Lower leg skin (tissue), 4 donors: ENCODE data around the gene GPATCH8. TPM values are rescaled to one million over a fixed set of nuclear protein-coding genes. Genes with fewer than 3 reads are reported as not detected.
"Not testable (repeated sequence)": the region's sequence is repeated elsewhere in the genome, so short reads cannot be mapped to it uniquely, and the experiment has no call there.

Experiments
- DNase-seq, 2 donors: peaks; one replicate each; pipeline ENCODE4 v3.0.0-alpha.2; 2019; ENCODE audit warnings: low spot score in 2 of 2
- H3K4me3 ChIP-seq: fragments of 200-600 bp; sonication (generic); 2 replicates; pipeline ENCODE4 v1.5.1; 2017; ENCODE audit warnings: mild to moderate bottlenecking, low read depth; ENCODE audit not compliant: poor library complexity, severe bottlenecking
- CTCF ChIP-seq, 3 donors: fragments of 450-650 bp; IDR thresholded peaks; one replicate each; pipeline ENCODE4 v1.5.1; 2016; ENCODE audit warnings: antibody characterized with exemption in 3 of 3, mild to moderate bottlenecking in 3 of 3, moderate library complexity in 2 of 3
- POLR2A ChIP-seq, 2 donors: fragments of 450-650 bp; IDR thresholded peaks; one replicate each; pipeline ENCODE4 v1.6.1; 2016 to 2017; ENCODE audit warnings: antibody characterized with exemption in 2 of 2, mild to moderate bottlenecking in 1 of 2, moderate library complexity in 1 of 2
- WGBS, 2 donors: methylation state at CpG; one replicate each; pipeline ENCODE4 v1.1.5; 2018; 5-methylcytosine and 5-hydroxymethylcytosine counted together
- intact Hi-C: fragments of 100-400 bp; cut with DNase I; formaldehyde crosslinking; loops from one replicate; pipeline ENCODE4 v1.15.0; 2023; ENCODE audit warnings: low total_unique reads
- total RNA-seq, 4 donors: library from RNA; depleted of rRNA; stranded (reverse); fragments of >200 nt; gene quantifications; one replicate each; pipeline ENCODE4 v1.1.0, GENCODE V29; 2016

The GPATCH8 gene
- total RNA-seq, 4 donors from 2014 or later = 31.1 to 43.1 (median 35.6) TPM

- WGBS, 2 donors = 93 to 95% methylated on average over 8 of the region's 8 CpGs
- intact Hi-C loops = no loop called here
- no peak overlapping the region for H3K4me3 ChIP-seq
- no peak for TF ChIP-seq CTCF (IDR thresholded peaks at IDR 0.05)
- TF ChIP-seq POLR2A (IDR thresholded peaks at IDR 0.05) = no peak
- no peak for DNase-seq
Measured at GRCh38 chr17:44397479-44398440, 105.4 kb downstream of the GPATCH8 start.

- WGBS, 2 donors = 93 to 98% methylated on average over 5 of the region's 5 CpGs
- TF ChIP-seq CTCF (IDR thresholded peaks at IDR 0.05) (no peak), POLR2A (IDR thresholded peaks at IDR 0.05) (no peak)
- intact Hi-C loops = no loop called here
- no peak overlapping the region for H3K4me3 ChIP-seq
- DNase-seq = no peak
Measured at GRCh38 chr17:44396946-44397345, 106.3 kb downstream of the GPATCH8 start.

GRCh38 chr17:44394833-44395232 lies 108.4 kb downstream of the GPATCH8 start:
- intact Hi-C loops = no loop called here
- WGBS, 2 donors = 91 to 98% methylated on average over 2 of the region's 2 CpGs
- no peak overlapping the region for H3K4me3 ChIP-seq
- no peak for DNase-seq
- TF ChIP-seq CTCF (IDR thresholded peaks at IDR 0.05) (no peak), POLR2A (IDR thresholded peaks at IDR 0.05) (no peak)

- DNase-seq, H3K4me3 ChIP-seq, intact Hi-C loops: not testable (repeated sequence)
- WGBS, 2 donors = 94 to 96% methylated on average over 9 of the region's 9 CpGs
Measured at GRCh38 chr17:44394112-44394511, 109.1 kb downstream of the GPATCH8 start.

- intact Hi-C loops = no loop called here
- DNase-seq = no peak
- 74 to 80% methylated on average over 10 of the region's 10 CpGs for WGBS, 2 donors
- TF ChIP-seq POLR2A (IDR thresholded peaks at IDR 0.05) = no peak
- no peak for TF ChIP-seq CTCF (IDR thresholded peaks at IDR 0.05)
- no peak overlapping the region for H3K4me3 ChIP-seq
Measured at GRCh38 chr17:44390250-44390870, 112.8 kb downstream of the GPATCH8 start.

GRCh38 chr17:44389723-44390202 lies 113.4 kb downstream of the GPATCH8 start:
- H3K4me3 ChIP-seq = no peak overlapping the region
- TF ChIP-seq POLR2A (IDR thresholded peaks at IDR 0.05) = no peak
- no peak for TF ChIP-seq CTCF (IDR thresholded peaks at IDR 0.05)
- intact Hi-C loops = no loop called here
- no peak for DNase-seq
- 62 to 77% methylated on average over 6 of the region's 6 CpGs for WGBS, 2 donors
